HG03139 (cell line): Measurements from ENCODE around the gene COLEC12.
"Not testable (repeated sequence)": the region's sequence is repeated elsewhere in the genome, so short reads cannot be mapped to it uniquely, and the experiment has no call there.

Source experiments
- ATAC-seq: cut with Tn5 transposase; IDR thresholded peaks from one replicate; pipeline ENCODE4 v1.9.1; 2021; ENCODE audit not compliant: unreplicated experiment

The COLEC12 gene

GRCh38 chr18:293536-293935 lies 207.0 kb downstream of the COLEC12 start:
- ATAC-seq: no peak

- ATAC-seq: no peak
These were observed 208.2 kb downstream of the COLEC12 start for GRCh38 chr18:292271-292670.

- not testable (repeated sequence) for ATAC-seq
These were observed 210.5 kb downstream of the COLEC12 start for GRCh38 chr18:289970-290369.

- no peak for ATAC-seq
These were observed 211.5 kb downstream of the COLEC12 start for GRCh38 chr18:289026-289425.

GRCh38 chr18:286515-287310 lies 213.8 kb downstream of the COLEC12 start:
- no peak for ATAC-seq

GRCh38 chr18:285817-286216 lies 214.7 kb downstream of the COLEC12 start:
- no peak for ATAC-seq

GRCh38 chr18:275486-275885 lies 225.0 kb downstream of the COLEC12 start:
- ATAC-seq: no peak

- ATAC-seq: no peak
These were observed 226.2 kb downstream of the COLEC12 start for GRCh38 chr18:274313-274712.

GRCh38 chr18:273525-273924 lies 227.0 kb downstream of the COLEC12 start:
- ATAC-seq: no peak

- ATAC-seq: no peak
These were observed 227.9 kb downstream of the COLEC12 start for GRCh38 chr18:272650-273049.

- no peak for ATAC-seq
These were observed 230.9 kb downstream of the COLEC12 start for GRCh38 chr18:269480-270095.

- ATAC-seq: peak; percentile 85
These were observed 232.6 kb downstream of the COLEC12 start, which contains the start of gene THOC1 for GRCh38 chr18:267688-268552. TSS of gene THOC1 (minus strand) at chr18:268047. CDS start at chr18:268019, 28 bp downstream.

- peak; percentile 15 for ATAC-seq
These were observed 233.2 kb downstream of the COLEC12 start for GRCh38 chr18:267380-267687.
